ENCODE results near the gene LRBA. TPM values are rescaled to one million over a fixed set of nuclear protein-coding genes. Genes with fewer than 3 reads are reported as not detected.

Gene LRBA
- total RNA-seq, 1 donor, result 38.4 TPM

DNA sequence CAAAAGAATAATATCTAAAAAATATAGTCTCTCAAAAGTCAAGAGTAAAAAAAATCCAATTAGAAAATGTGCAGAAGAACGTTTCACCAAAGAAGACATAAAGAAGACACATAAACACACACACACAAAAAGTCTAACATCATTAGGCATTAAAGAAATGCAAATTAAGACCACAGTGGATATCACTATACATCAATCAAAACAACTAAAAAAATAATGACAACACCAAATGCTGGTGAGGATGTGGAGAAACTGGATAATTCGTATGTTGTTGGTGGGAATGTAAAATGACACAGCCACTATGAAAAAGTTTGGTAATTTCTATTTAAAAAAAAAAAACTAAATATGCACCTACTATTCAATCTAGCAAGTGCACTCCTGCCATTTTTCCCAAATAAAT, 66.4 kb downstream of the LRBA start:
- no peak for DNase-seq (ENCODE audit: low read depth)
- no peak overlapping the region for H3K4me3 ChIP-seq (ENCODE audit: low read depth, low read length)
- no peak for TF ChIP-seq CTCF (IDR thresholded peaks at IDR 0.05; ENCODE audit: insufficient read depth, low read depth, low read length)

DNA sequence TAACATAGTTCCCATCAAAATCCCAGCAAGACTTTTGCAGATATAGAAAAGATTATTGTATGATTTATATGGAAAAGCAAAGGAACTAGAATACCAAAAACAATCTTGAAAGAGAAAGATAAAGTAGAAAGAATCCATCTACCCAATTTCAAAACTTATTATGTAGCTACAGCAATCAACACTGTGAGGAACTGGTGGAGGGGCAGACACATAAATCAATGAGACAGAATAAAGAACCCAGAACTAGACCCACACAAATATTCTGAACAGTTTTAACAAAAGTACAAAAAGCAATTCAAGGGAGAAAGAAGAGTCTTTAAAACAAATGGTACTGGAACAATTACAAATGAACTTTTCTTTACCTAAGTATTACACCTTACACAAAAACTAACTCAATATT, 67.0 kb downstream of the LRBA start:
- no peak for TF ChIP-seq CTCF (IDR thresholded peaks at IDR 0.05; ENCODE audit: insufficient read depth, low read depth, low read length)
- no peak overlapping the region for H3K4me3 ChIP-seq (ENCODE audit: low read depth, low read length)

DNA sequence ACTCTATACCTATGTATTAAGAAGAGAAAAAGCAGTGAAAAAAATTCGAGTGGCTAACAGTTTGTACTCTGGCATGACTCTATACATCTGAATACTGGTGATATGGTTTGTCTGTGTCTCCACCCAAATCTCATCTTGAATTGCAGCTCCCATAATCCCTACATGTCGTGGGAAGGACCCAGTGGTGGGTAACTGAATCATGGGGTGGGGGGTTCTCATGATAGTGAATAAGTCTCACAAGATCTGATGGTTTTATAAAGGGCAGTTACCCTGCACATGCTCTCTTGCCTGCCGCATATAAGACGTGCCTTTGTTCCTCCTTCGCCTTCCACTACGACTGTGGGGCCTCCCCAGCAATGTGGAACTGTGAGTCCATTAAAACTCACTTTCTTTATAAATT, 70.4 kb downstream of the LRBA start:
- TF ChIP-seq CTCF (IDR thresholded peaks at IDR 0.05; ENCODE audit: insufficient read depth, low read depth, low read length), result no peak
- H3K4me3 ChIP-seq (ENCODE audit: low read depth, low read length), result no peak overlapping the region
- no peak for DNase-seq (ENCODE audit: low read depth)

More for the DNA sequence above, 67.0 kb downstream of the LRBA start:
- DNase-seq (ENCODE audit: low read depth), result no peak

DNA sequence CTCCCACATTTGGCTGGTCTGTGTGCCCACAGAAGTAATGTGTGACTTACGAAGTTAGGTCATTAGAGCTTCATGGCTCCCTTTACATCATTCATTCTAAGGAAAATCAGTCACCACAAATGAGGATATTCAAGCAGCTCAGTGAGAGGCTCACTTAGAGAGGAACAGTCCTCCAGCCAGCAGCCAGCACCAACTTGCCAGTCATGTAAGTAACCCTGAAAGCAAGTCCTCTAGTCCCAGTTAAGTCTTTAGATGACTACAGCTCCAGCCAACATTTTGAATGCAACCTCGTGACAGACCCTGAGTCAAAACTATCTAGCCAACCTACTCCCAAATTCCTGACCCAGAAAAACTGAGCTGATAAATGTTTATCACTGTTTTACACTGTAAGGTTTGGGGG, 71.3 kb downstream of the LRBA start:
- no peak overlapping the region for H3K4me3 ChIP-seq (ENCODE audit: low read depth, low read length)
- TF ChIP-seq CTCF (IDR thresholded peaks at IDR 0.05; ENCODE audit: insufficient read depth, low read depth, low read length), result no peak
- no peak for DNase-seq (ENCODE audit: low read depth)

DNA sequence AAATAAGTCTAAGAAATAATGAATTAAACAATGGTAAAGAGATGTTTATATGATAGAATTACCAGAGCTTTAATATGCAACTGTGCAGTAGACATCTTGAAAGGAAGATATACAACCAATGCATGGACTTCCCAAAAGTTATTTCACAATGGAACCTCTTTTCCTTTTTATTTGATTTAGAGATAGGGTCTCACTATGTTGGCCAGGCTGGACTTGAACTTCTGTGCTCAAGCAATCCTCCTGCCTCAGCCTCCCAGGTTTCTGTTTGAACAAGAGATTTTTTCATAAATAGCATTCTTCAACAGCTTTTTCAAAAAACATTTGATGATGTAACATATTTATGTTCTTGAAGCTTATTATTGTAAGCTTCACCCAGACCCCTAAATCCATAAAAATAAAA, 72.0 kb downstream of the LRBA start:
- no peak for DNase-seq (ENCODE audit: low read depth)
- no peak overlapping the region for H3K4me3 ChIP-seq (ENCODE audit: low read depth, low read length)
- no peak for TF ChIP-seq CTCF (IDR thresholded peaks at IDR 0.05; ENCODE audit: insufficient read depth, low read depth, low read length)

DNA sequence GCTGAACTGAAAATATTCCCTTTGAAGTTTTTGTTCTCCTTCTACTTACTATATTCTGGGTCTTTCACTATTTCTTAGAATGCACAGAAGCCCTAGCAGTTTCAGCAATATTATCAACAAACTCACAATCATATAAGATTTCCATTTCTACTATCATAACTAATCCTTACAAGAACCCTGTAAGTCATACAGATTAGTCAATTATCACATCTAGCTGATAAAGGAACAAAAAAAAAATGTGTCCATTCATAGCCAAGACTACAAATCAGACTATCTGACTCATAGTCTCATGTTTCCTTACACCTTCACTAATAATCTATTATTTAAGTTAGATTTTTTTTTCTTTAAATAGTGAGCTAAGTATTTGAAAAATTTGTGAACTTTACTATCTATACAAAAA, 72.5 kb downstream of the LRBA start:
- DNase-seq (ENCODE audit: low read depth), result no peak
- TF ChIP-seq CTCF (IDR thresholded peaks at IDR 0.05; ENCODE audit: insufficient read depth, low read depth, low read length), result no peak

GRCh38 chr4:150940123-150940522, 75.0 kb downstream of the LRBA start:
- no peak overlapping the region for H3K4me3 ChIP-seq (ENCODE audit: low read depth, low read length)
- DNase-seq (ENCODE audit: low read depth), result no peak
- TF ChIP-seq CTCF (IDR thresholded peaks at IDR 0.05; ENCODE audit: insufficient read depth, low read depth, low read length), result no peak

More for the DNA sequence above, 72.5 kb downstream of the LRBA start:
- no peak overlapping the region for H3K4me3 ChIP-seq (ENCODE audit: low read depth, low read length)

Data from fibroblast of villous mesenchyme (primary cell).